ENCODE data around the gene IQCH.
A peak's percentile ranks its signal among the peaks of the same experiment; 100 is the strongest.

Gene IQCH

GRCh38 chr15:67240235-67241131, 14.1 kb upstream of the IQCH start:
- Histone ChIP-seq H3K9me3 (replicated peaks; ENCODE audit: insufficient read depth, low read length) (no peaks in the 10 kb centered on the region), H2AFZ (ENCODE audit: low read length) (no peak overlapping the region), H3K36me3 (replicated peaks; ENCODE audit: insufficient read depth, low read length) (peaks cover 3% of the 10 kb centered on the region; the same call in 1 of the 2 replicates), H3K27ac (ENCODE audit: low read length) (peak overlapping the region; percentile 77; the same call in 1 of the 2 replicates), H3K4me1 (ENCODE audit: low read length) (peaks cover 46% of the 10 kb centered on the region), H4K20me1 (ENCODE audit: insufficient read depth, low read length) (0 out of 2 replicates have a peak, but pooled peaks cover 3% of the 10 kb centered on the region), H3F3A (ENCODE audit: insufficient read depth, low read length) (peaks cover 27% of the 10 kb centered on the region), H3K9ac (ENCODE audit: low read length) (peak overlapping the region; percentile 3; the same call in 1 of the 2 replicates), H3K27me3 (replicated peaks; ENCODE audit: insufficient read depth, low read length) (no peaks in the 10 kb centered on the region), H3K79me2 (ENCODE audit: low read length) (peaks cover 74% of the 10 kb centered on the region), H3K4me3 (ENCODE audit: low read length) (no peak overlapping the region), H3K9me2 (replicated peaks; ENCODE audit: insufficient read depth, low read length) (no peaks in the 10 kb centered on the region), H3K4me2 (ENCODE audit: low read depth, low read length) (peak overlapping the region; percentile 89)
- TF ChIP-seq CTCF (IDR thresholded peaks at IDR 0.05; ENCODE audit: low read length) (peak; percentile 71), EZH2phosphoT487 (IDR thresholded peaks at IDR 0.05; ENCODE audit: low read length) (no peak), EZH2 (optimal IDR thresholded peaks at IDR 0.05; ENCODE audit: low read depth, low read length) (no peak)
- DNase-seq: peak; percentile 61

- Histone ChIP-seq H2AFZ (ENCODE audit: low read length) (no peak overlapping the region), H3K27me3 (replicated peaks; ENCODE audit: insufficient read depth, low read length) (no peaks in the 10 kb centered on the region), H3K9me2 (replicated peaks; ENCODE audit: insufficient read depth, low read length) (no peaks in the 10 kb centered on the region), H3K4me3 (ENCODE audit: low read length) (peak overlapping the region; percentile 50), H3K4me1 (ENCODE audit: low read length) (peaks cover 46% of the 10 kb centered on the region), H3K4me2 (ENCODE audit: low read depth, low read length) (peak overlapping the region; percentile 89), H3F3A (ENCODE audit: insufficient read depth, low read length) (peaks cover 27% of the 10 kb centered on the region), H3K9ac (ENCODE audit: low read length) (peak overlapping the region; percentile 18; the same call in 1 of the 2 replicates), H3K36me3 (replicated peaks; ENCODE audit: insufficient read depth, low read length) (0 out of 2 replicates have a peak, but pooled peaks cover under 1% of the 10 kb centered on the region), H4K20me1 (ENCODE audit: insufficient read depth, low read length) (0 out of 2 replicates have a peak, but pooled peaks cover 3% of the 10 kb centered on the region), H3K79me2 (ENCODE audit: low read length) (peaks cover 78% of the 10 kb centered on the region), H3K27ac (ENCODE audit: low read length) (peak overlapping the region; percentile 77), H3K9me3 (replicated peaks; ENCODE audit: insufficient read depth, low read length) (no peaks in the 10 kb centered on the region)
- peak; percentile 81 for DNase-seq
- TF ChIP-seq CTCF (IDR thresholded peaks at IDR 0.05; ENCODE audit: low read length): no peak
- TF ChIP-seq EZH2phosphoT487 (IDR thresholded peaks at IDR 0.05; ENCODE audit: low read length): no peak
- no peak for TF ChIP-seq EZH2 (optimal IDR thresholded peaks at IDR 0.05; ENCODE audit: low read depth, low read length)
Observed at GRCh38 chr15:67241132-67241855, 13.3 kb upstream of the IQCH start.

DNA sequence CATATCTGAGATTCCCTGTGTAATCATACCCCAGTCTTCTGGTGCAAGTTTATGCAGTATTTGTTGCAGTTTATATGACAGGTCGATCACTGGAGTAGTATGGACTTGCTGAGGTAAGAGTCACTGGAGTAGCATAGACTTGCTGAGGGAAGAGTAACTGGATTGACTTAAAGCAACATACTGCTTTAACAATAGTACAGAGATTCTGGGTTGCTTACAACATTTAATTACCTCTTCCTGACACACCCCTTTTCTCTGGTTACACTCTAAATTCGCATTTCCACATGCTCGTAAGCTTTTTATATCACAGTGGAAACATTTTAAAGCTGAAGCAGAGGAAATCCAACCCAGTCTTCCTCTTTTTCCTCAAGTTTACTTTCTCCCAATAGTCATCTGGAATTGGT, 11.9 kb upstream of the IQCH start:
- Histone ChIP-seq H3K27me3 (replicated peaks; ENCODE audit: insufficient read depth, low read length) (no peaks in the 10 kb centered on the region), H3F3A (ENCODE audit: insufficient read depth, low read length) (peaks cover 27% of the 10 kb centered on the region), H4K20me1 (ENCODE audit: insufficient read depth, low read length) (no peaks in the 10 kb centered on the region), H3K36me3 (replicated peaks; ENCODE audit: insufficient read depth, low read length) (no peaks in the 10 kb centered on the region), H3K9me3 (replicated peaks; ENCODE audit: insufficient read depth, low read length) (no peaks in the 10 kb centered on the region), H3K9me2 (replicated peaks; ENCODE audit: insufficient read depth, low read length) (no peaks in the 10 kb centered on the region), H3K9ac (ENCODE audit: low read length) (no peak overlapping the region), H3K4me3 (ENCODE audit: low read length) (peak overlapping the region; percentile 20), H3K4me1 (ENCODE audit: low read length) (peaks cover 46% of the 10 kb centered on the region), H2AFZ (ENCODE audit: low read length) (no peak overlapping the region), H3K79me2 (ENCODE audit: low read length) (peaks cover 77% of the 10 kb centered on the region), H3K4me2 (ENCODE audit: low read depth, low read length) (peak overlapping the region; percentile 62), H3K27ac (ENCODE audit: low read length) (peak overlapping the region; percentile 49; the same call in 1 of the 2 replicates)
- DNase-seq: peak; percentile 15
- TF ChIP-seq EZH2phosphoT487 (IDR thresholded peaks at IDR 0.05; ENCODE audit: low read length) (no peak), EZH2 (optimal IDR thresholded peaks at IDR 0.05; ENCODE audit: low read depth, low read length) (no peak)
